Urinary bladder (tissue), 4 donors: ENCODE data around the gene SPATA24. TPM values are rescaled to one million over a fixed set of nuclear protein-coding genes. Genes with fewer than 3 reads are reported as not detected.
"Not testable (repeated sequence)": the region's sequence is repeated elsewhere in the genome, so short reads cannot be mapped to it uniquely, and the experiment has no call there.

Experiments used
- DNase-seq: peaks from one replicate; pipeline ENCODE4 v3.0.0-alpha.2; 2015; ENCODE audit errors: extremely low spot score
- H3K27ac ChIP-seq: one replicate; pipeline ENCODE4 v1.5.1; 2013; ENCODE audit warnings: low read depth, mild to moderate bottlenecking, moderate library complexity
- H3K36me3 ChIP-seq: one replicate; pipeline ENCODE4 v1.6.1; 2013; ENCODE audit warnings: mild to moderate bottlenecking, moderate library complexity; ENCODE audit not compliant: insufficient read depth
- H3K4me1 ChIP-seq: one replicate; pipeline ENCODE4 v1.6.1; 2013; ENCODE audit warnings: mild to moderate bottlenecking, moderate library complexity; ENCODE audit not compliant: insufficient read depth
- H3K4me3 ChIP-seq: one replicate; pipeline ENCODE4 v1.5.1; 2013; ENCODE audit warnings: low read depth, low read length
- WGBS: extraction: QIAGEN DNeasy Blood & Tissue Kit; methylation state at CpG from one replicate; pipeline ENCODE4 v1.1.7; 2013; 5-methylcytosine and 5-hydroxymethylcytosine counted together
- polyA plus RNA-seq: library from polyadenylated mRNA; stranded (reverse); fragments of 200-250 nt; gene quantifications from one replicate; pipeline ENCODE4 v1.2.3, GENCODE V29; 2013
- total RNA-seq: library from RNA; depleted of rRNA; stranded (reverse); fragments of >200 nt; gene quantifications from one replicate; pipeline ENCODE4 v1.2.3, GENCODE V29; 2014
- donor health status: healthy with polysubstance abuse.
- donor health status: healthy.

The SPATA24 gene
- total and polyA plus RNA-seq, 2 donors = 3.0 to 5.4 TPM

DNA sequence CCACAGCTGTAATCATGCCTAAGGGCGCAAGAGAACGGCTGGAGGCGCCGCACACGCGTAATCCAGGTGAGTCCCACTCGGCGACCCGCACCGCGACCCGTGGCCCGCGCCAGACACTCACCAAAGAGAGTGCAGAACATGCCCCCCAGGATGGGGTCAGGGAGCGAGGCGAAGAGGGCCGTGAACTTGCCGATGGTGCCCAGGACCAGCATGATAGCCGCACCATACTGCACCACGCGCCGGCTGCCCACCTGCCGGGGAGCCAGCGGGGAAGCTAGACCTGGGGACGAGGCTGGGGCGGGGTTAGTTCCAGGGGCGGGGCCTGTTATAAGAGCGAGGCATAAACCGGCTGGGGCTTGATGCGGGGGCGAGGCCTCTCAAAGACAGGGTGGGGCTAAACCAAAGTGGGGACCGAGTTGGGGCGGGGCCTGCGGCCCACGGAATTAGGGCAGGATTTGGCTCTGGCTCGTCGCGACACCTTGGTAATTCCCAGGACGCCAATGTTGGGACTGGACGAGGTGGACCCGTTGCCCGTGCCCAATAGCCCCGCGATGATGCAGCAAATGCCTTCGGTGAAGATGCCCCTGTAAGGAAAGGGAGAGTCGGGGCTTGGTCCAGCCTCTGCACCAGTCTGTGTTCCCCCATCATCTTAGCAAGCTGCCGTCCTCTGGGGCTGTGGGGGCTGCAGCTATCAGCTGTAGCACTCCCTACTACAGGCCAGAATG lies 25.6 kb downstream of the SPATA24 start:
- Histone ChIP-seq H3K4me1 (no peaks in the 10 kb centered on the region), H3K4me3 (no peak overlapping the region), H3K27ac (no peak overlapping the region), H3K36me3 (no peaks in the 10 kb centered on the region)
- 61% methylated on average over 47 of the region's 47 CpGs for WGBS
- DNase-seq = no peak

DNA sequence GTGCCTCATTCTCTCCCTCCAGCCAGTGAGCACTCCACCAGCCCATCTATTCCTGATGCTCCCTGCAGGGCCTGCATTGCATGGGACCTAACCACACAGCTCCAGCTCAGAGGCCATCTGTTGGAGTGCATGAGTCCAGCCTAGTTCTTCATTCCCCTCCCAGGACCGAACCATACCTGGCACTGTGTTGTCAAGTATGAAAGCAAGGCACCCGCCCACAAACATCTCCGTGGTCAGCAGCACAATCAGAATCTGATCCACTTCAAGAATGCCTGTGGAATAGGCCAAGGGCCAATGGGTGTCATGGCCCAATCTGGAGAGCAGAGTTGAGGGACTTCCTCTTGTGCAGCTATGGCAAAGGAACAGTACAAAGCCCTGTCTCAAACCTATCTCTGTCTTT lies 26.7 kb downstream of the SPATA24 start:
- Histone ChIP-seq H3K27ac (no peak overlapping the region), H3K4me1 (no peaks in the 10 kb centered on the region), H3K36me3 (no peaks in the 10 kb centered on the region), H3K4me3 (no peak overlapping the region)
- WGBS = 92% methylated on average over 3 of the region's 3 CpGs
- no peak for DNase-seq

DNA sequence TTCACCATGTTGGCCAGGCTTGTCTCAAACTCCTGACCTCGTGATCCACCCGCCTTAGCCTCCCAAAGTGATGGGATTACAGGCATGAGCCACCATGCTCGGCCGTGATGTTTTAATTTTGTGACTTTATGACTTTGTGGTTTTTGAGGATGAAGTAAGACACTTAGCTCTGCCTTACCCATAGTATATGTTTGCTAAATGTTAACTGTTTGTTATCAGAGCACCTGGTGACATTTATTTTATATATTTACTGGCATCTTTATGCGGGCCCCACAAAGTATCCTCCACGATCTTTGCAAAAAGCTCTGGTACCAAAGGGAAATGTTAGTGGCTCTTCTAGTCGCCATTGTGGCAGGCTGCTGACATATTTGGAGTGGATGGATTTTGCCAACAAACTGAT lies 27.5 kb downstream of the SPATA24 start:
- Histone ChIP-seq H3K27ac (no peak overlapping the region), H3K36me3 (peaks cover 2% of the 10 kb centered on the region), H3K4me3 (no peak overlapping the region), H3K4me1 (no peaks in the 10 kb centered on the region)
- DNase-seq = no peak
- 88% methylated on average over 7 of the region's 7 CpGs for WGBS

DNA sequence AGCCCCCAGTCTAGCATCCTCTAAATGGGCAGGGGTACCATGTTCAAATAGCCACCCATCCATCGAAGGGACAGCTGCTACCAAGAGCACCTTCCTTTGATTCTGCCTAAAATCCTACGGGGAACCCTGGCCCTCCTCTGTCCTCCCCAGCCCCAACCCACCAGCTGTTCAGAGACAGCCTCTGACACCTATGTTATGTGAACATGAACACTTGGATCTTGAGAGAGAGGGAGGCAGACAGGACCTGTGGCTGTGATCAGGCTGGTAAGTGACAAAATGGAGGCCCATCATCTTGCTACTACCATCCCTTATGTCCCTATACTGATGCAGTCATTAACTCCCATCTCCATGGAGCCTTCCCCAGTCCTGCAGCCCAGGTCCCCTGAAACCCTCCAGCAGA lies 29.0 kb downstream of the SPATA24 start:
- H3K4me1 ChIP-seq = no peaks in the 10 kb centered on the region
- peaks cover 2% of the 10 kb centered on the region for H3K36me3 ChIP-seq
- 94% methylated on average over 2 of the region's 2 CpGs for WGBS
- DNase-seq = no peak
- H3K4me3 ChIP-seq = no peak overlapping the region
- H3K27ac ChIP-seq = no peak overlapping the region

DNA sequence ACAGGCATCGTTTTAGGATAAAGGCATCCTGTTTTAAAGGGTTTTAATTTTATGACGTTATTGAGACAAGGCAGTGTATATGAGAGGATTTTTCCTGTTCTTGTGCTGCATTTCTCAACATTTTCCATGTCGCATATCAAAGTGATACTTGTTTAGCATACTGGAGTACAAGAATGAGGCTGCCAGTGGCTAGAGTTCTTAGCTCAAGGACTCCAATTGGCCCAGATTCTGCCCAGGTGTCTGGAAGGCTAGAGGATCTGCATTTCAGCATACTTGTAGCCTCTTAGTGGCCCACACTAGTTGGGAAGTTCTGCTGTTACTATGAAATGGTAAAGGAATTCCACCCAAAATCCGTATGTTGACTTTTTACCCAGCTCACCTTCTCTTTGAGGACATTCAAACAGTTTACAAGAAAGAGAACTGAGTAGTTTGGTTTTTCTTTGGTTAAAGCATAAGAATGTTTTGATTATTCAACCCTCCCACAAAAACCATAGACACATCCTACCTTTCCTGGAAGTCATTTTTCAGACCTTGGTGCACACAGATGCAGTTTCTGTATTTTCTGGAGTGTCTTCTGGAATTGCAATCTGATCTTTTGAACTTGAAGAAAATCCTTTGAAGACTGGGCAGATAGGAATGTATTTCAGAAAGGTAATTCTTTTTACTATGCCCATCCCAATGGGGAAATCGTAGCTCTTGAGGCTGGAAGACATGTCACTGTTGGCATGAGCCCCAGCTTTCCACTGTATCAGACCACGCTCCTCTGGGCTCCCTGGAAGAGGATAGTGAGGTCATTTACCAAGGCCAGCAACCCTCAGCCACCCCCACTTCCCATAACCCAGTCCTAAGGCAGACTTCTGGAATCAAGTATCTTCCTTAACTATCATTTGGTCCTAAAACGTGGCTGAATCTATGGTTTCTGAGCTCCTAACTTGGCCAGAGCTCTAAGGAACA lies 32.1 kb downstream of the SPATA24 start:
- 72% methylated on average over 7 of the region's 7 CpGs for WGBS
- Histone ChIP-seq H3K27ac (no peak overlapping the region), H3K4me1 (no peaks in the 10 kb centered on the region), H3K4me3 (no peak overlapping the region), H3K36me3 (peaks cover 5% of the 10 kb centered on the region)
- no peak for DNase-seq

DNA sequence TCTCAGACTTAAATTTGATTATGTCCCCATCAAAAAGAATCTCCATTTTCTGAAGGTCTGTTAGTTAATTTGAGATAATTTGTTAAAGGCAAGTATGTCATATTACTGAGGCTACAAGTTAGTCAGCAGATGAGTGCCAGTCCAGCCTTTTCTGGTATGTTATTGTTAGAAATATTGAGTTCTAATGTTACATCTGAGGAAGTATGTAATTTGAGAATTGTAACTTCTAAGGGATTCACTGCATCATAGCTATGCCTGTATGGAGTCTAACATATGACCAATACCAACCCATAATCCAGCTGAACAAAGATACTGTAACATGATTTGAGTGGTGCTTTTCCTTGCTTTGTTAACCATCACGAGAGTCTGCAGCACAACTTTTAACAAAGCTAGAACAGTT lies 34.7 kb downstream of the SPATA24 start:
- Histone ChIP-seq H3K4me3 (no peak overlapping the region), H3K4me1 (no peaks in the 10 kb centered on the region), H3K27ac (no peak overlapping the region), H3K36me3 (peaks cover 7% of the 10 kb centered on the region)
- DNase-seq = no peak
- 83% methylated on average over 1 of the region's 1 CpG for WGBS

DNA sequence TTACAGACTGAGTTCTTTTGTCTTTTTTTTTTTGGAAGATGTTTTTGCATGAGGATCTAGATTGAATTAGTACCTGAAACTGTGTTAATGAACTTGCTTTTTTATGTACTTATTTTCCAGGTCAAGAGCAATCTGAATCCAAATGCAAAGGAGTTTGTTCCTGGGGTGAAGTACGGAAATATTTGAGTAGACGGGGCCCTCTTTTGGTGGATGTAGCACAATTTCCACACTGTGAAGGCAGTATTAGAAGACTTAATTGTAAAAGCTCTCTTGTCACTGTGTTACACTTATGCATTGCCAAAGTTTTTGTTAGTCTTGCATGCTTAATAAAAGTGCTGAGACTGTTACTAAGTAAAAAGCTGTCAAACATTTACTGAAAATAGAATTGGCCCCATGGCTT lies 35.3 kb downstream of the SPATA24 start:
- Histone ChIP-seq H3K36me3 (peaks cover 7% of the 10 kb centered on the region), H3K4me3 (no peak overlapping the region), H3K4me1 (no peaks in the 10 kb centered on the region), H3K27ac (no peak overlapping the region)
- WGBS = 72% methylated on average over 2 of the region's 2 CpGs
- DNase-seq = no peak

DNA sequence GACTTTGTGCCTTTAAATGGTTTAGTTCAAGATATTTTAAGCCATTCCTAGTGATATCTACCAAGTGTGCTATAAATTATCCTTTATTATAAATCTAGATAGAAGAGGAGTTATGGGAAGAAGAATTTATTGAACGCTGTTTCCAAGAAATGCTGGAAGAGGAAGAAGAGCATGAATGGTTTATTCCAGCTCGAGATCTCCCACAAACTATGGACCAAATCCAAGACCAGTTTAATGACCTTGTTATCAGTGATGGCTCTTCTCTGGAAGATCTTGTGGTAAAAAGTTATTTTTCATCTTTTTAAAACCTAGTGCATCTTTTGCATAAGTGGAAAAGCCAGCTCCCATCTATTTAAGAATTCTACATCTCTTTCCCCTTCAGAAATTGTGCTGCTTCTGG lies 39.4 kb downstream of the SPATA24 start:
- Histone ChIP-seq H3K4me3 (no peak overlapping the region), H3K36me3 (peaks cover 5% of the 10 kb centered on the region), H3K4me1 (no peaks in the 10 kb centered on the region), H3K27ac (no peak overlapping the region)
- DNase-seq = peak; percentile 72
- WGBS = 29% methylated on average over 2 of the region's 2 CpGs

DNA sequence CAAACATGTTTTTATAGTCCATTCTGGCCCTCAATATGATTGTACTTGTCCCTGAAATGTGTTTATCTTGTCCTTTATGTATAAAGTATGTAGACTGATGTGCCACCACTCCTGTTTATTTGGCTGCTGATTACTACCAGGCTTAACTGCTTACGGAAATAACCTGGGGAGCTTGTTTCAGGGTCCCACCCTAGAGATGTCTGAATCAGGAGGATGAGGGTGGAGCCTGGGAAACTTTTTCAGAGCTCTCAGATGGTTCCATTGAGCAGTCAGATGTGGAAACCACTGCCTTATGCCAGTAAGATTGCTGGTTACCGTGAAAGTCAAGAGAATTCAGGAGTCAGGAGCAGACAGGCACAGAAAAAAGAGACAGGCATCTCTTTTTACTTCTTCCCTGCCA lies 40.0 kb downstream of the SPATA24 start:
- Histone ChIP-seq H3K36me3 (peaks cover 5% of the 10 kb centered on the region), H3K27ac (no peak overlapping the region), H3K4me3 (no peak overlapping the region), H3K4me1 (no peaks in the 10 kb centered on the region)
- no peak for DNase-seq
- 26% methylated on average over 2 of the region's 2 CpGs for WGBS

DNA sequence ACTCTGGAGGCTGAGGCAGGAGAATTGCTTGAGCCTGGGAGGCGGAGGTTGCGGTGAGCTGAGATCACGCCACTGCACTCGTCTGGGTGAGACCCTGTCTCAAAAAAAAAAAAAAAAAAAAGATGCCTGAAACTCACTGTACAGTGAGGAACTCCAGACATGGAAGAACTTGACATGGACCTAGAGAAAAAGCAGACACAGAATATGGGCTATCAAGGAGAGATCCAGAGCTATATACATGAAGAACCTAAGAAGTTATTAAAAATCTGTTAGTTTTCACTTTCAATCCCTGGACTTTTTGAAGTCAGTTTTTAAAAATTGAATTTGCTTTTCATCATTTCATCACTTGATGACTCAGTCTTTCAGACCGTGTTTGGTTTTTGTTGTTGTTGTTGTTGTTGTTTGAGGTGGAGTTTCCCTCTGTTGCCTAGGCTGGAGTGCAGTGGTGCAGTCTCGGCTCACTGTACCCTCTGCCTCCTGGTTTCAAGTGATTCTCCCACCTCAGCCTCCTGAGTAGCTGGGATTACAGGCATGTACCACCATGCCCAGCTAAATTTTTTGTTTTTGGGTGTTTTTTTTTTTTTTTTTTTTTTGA lies 42.0 kb downstream of the SPATA24 start:
- Histone ChIP-seq H3K4me3 (no peak overlapping the region), H3K27ac (no peak overlapping the region), H3K4me1 (no peaks in the 10 kb centered on the region), H3K36me3 (peaks cover 4% of the 10 kb centered on the region)
- 67% methylated on average over 6 of the region's 6 CpGs for WGBS
- DNase-seq = no peak

DNA sequence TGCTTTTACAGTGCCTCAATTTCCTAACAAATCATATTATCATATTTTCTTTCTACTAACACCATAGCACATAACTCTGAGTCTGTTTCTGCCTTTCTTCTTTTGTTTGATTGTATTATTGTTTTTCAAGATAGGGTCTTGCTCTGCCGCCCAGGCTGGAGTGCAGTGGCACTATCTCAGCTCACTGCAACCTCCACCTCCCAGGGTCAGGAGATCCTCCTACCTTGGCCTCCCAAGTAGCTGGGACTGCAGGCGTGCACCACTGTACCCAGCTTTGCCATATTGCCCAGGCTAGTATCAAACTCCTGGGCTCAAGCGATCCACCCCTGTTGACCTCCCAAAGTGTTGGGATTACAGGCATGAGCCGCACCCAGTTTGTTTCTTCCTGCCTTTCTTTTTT lies 43.5 kb downstream of the SPATA24 start:
- WGBS = 96% methylated on average over 4 of the region's 4 CpGs
- no peak overlapping the region for H3K4me3 ChIP-seq
- no peak for DNase-seq
- peaks cover 2% of the 10 kb centered on the region for H3K36me3 ChIP-seq
- no peak overlapping the region for H3K27ac ChIP-seq
- no peaks in the 10 kb centered on the region for H3K4me1 ChIP-seq

DNA sequence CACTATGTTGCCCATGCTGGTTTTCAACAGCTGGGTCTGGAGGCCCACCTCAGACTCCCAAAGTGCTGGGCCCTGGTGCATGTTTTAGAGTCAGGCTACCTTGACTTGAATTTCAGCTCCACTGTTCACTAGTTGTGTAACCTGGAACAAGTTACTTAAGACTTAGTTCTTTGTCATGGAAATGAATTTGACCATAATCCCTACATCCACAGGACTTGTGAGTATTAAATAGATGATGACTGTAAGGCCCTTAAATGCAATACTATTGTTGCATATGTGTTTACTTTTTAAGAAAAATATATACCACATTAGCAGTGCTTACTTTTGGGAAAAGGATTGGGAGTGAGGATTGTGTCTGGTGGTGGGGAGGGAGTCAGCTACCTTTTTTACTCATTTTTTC lies 45.8 kb downstream of the SPATA24 start:
- H3K4me3 ChIP-seq = no peak overlapping the region
- no peak for DNase-seq
- no peaks in the 10 kb centered on the region for H3K4me1 ChIP-seq
- H3K36me3 ChIP-seq = no peaks in the 10 kb centered on the region
- no peak overlapping the region for H3K27ac ChIP-seq

DNA sequence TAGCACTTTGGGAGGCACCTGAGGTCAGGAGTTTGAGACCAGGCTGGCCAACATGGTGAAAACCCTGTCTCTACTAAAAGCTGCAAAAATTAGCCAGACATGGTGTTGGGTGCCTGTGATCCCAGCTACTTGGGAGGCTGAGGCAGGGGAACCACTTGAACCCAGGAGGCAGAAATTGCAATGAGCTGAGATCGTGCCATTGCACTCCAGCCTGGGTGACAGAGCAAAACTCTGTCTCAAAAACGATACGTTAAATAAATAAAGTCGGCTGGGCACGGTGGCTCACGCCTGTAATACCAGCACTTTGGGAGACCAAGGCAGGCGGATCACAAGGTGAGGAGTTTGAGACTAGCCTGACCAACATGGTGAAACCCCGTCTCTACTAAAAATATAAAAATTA lies 48.0 kb downstream of the SPATA24 start:
- not testable (repeated sequence) for H3K36me3 ChIP-seq, H3K4me3 ChIP-seq, H3K27ac ChIP-seq, H3K4me1 ChIP-seq, DNase-seq
- WGBS = 97% methylated on average over 8 of the region's 8 CpGs

DNA sequence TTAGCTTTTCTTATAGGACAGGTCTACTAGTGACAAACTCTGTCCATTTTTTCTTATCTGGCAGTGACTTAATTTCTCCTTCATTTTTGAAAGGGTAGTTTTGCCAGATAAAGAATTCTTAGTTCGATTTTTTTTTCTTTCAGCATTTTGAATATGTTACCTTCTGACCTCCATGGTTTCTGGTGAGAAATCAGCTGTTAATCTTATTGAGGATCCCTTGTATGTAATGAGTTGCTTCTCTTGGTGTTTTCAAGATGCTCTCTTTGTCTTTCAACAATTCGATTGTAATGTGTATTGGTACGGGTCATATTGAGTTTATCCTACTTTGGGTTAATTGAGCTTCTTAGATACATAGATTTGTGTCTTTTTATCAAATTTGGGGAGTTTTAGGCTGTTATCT lies 49.7 kb downstream of the SPATA24 start:
- DNase-seq = no peak
- H3K4me1 ChIP-seq = no peaks in the 10 kb centered on the region
- no peak overlapping the region for H3K4me3 ChIP-seq
- WGBS = 95% methylated on average over 3 of the region's 3 CpGs
- H3K27ac ChIP-seq = no peak overlapping the region
- H3K36me3 ChIP-seq = no peaks in the 10 kb centered on the region
